HL-60 (cell line): ENCODE data around the gene IFI44.

ENCODE experiments used
- DNase-seq, 2 experiments: peaks; one replicate each; pipeline ENCODE4 v3.0.0-alpha.2; 2010 to 2020; ENCODE audit warnings: low read depth in 1 of 2, low spot score in 1 of 2
- H3K27ac ChIP-seq: fragments of 250-450 bp; sonication (Bioruptor Pico); replicated peaks from 2 replicates; pipeline ENCODE4 v1.5.1; 2020; ENCODE audit warnings: mild to moderate bottlenecking, moderate library complexity
- H3K27me3 ChIP-seq: fragments of 250-450 bp; sonication (Bioruptor Pico); 2 replicates; pipeline ENCODE4 v1.5.1; 2021; ENCODE audit warnings: mild to moderate bottlenecking, moderate library complexity; ENCODE audit not compliant: insufficient read depth, poor library complexity, severe bottlenecking
- H3K4me3 ChIP-seq: replicated peaks from 2 replicates; pipeline ENCODE4 v1.5.1; 2011; ENCODE audit warnings: mild to moderate bottlenecking, control low read depth, low read length; ENCODE audit not compliant: insufficient read depth
- CTCF ChIP-seq: IDR thresholded peaks from one replicate; pipeline ENCODE4 v1.5.1; 2011; ENCODE audit warnings: low read length, control low read depth, inconsistent platforms; ENCODE audit not compliant: insufficient read depth
- GABPA ChIP-seq: IDR thresholded peaks from 2 replicates; pipeline ENCODE4 v1.6.1; 2012; ENCODE audit warnings: low read depth
- POLR2AphosphoS5 ChIP-seq: IDR thresholded peaks from 2 replicates; pipeline ENCODE4 v1.6.1; 2012; ENCODE audit warnings: low read depth
- REST ChIP-seq: IDR thresholded peaks from 2 replicates; pipeline ENCODE4 v1.6.1; 2012; ENCODE audit warnings: low read depth; ENCODE audit not compliant: insufficient replicate concordance
- SPI1 ChIP-seq: IDR thresholded peaks from 2 replicates; pipeline ENCODE4 v1.6.1; 2012; ENCODE audit warnings: low read depth, mild to moderate bottlenecking, borderline replicate concordance

IFI44 gene

GRCh38 chr1:78683079-78683478 lies 33.4 kb downstream of the IFI44 start:
- H3K4me3 ChIP-seq: no peak overlapping the region
- H3K27ac ChIP-seq: no peak overlapping the region
- DNase-seq: no peak
- no peaks in the 10 kb centered on the region for H3K27me3 ChIP-seq
- TF ChIP-seq CTCF (no peak), SPI1 (no peak), REST (no peak), GABPA (no peak), POLR2AphosphoS5 (no peak)

GRCh38 chr1:78687315-78687714 lies 37.7 kb downstream of the IFI44 start:
- TF ChIP-seq CTCF (no peak), POLR2AphosphoS5 (no peak), REST (no peak), GABPA (no peak), SPI1 (no peak)
- no peak for DNase-seq
- H3K4me3 ChIP-seq: no peak overlapping the region
- H3K27ac ChIP-seq: no peak overlapping the region
- no peaks in the 10 kb centered on the region for H3K27me3 ChIP-seq

GRCh38 chr1:78687914-78688313 lies 38.3 kb downstream of the IFI44 start:
- no peak overlapping the region for H3K4me3 ChIP-seq
- TF ChIP-seq REST: no peak
- TF ChIP-seq POLR2AphosphoS5: no peak
- no peak for TF ChIP-seq SPI1
- no peak for TF ChIP-seq GABPA
- no peak for TF ChIP-seq CTCF
- H3K27ac ChIP-seq: no peak overlapping the region
- no peaks in the 10 kb centered on the region for H3K27me3 ChIP-seq
- no peak for DNase-seq
